A673 (cell line): ENCODE results near the gene PPP1R14B.

ENCODE experiments used
- EZH2 ChIP-seq: fragments of 200-600 bp; sonication (generic); IDR thresholded peaks from 2 replicates; pipeline ENCODE4 v1.6.1; 2017; ENCODE audit warnings: borderline replicate concordance, low read depth, mild to moderate bottlenecking, mixed read lengths, antibody characterized with exemption, low read length; ENCODE audit not compliant: poor library complexity, severe bottlenecking
- TF ChIP-seq, protein P1 (sequence below): fragments of 300-800, 200-600 bp; sonication (generic); conservative IDR thresholded peaks from 2 replicates; pipeline ENCODE4 v1.5.1; 2017; ENCODE audit warnings: low read depth, mild to moderate bottlenecking, antibody characterized with exemption, low read length, moderate library complexity, mixed read lengths

DNA sequence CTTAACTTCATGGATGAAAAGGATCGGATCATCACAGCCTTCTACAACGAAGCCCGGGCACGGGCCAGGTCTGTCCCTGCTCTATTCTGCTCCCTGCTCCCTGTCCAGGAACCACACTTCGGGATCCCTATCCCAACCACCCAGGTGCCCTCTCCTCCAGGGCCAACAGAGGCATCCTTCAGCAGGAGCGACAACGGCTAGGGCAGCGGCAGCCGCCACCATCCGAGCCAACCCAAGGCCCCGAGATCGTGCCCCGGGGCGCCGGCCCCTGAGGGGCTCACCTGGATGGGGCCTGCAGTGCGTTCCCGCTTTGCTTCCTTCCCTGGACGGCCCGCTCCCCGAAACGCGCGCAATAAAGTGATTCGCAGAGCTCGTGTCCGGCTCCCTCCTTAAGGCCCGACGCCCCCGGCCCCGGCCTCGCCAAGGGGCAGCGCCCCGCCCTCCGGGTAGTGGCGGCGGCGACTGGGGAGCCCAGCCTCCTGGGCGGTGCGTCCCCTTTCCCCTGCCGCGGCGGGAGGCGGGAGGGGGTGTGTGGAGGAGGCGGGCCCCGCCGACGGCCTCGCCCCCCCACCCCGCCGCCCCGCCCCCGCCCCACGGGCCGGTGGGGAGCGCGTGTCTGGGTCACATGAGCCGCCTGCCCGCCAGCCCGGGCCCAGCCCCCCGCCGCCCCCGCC is 12.7 kb downstream of the PPP1R14B start, which contains the start of gene VEGFB:
- TF ChIP-seq EZH2, result no peak
- TF ChIP-seq, protein P1, sequence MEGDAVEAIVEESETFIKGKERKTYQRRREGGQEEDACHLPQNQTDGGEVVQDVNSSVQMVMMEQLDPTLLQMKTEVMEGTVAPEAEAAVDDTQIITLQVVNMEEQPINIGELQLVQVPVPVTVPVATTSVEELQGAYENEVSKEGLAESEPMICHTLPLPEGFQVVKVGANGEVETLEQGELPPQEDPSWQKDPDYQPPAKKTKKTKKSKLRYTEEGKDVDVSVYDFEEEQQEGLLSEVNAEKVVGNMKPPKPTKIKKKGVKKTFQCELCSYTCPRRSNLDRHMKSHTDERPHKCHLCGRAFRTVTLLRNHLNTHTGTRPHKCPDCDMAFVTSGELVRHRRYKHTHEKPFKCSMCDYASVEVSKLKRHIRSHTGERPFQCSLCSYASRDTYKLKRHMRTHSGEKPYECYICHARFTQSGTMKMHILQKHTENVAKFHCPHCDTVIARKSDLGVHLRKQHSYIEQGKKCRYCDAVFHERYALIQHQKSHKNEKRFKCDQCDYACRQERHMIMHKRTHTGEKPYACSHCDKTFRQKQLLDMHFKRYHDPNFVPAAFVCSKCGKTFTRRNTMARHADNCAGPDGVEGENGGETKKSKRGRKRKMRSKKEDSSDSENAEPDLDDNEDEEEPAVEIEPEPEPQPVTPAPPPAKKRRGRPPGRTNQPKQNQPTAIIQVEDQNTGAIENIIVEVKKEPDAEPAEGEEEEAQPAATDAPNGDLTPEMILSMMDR, result no peak
